Measurements from ENCODE around the gene SLC25A22. TPM values are rescaled to one million over a fixed set of nuclear protein-coding genes. Genes with fewer than 3 reads are reported as not detected.

Gene SLC25A22
- total and polyA plus RNA-seq, 10 of the 15 experiments (the other 5 are each of a cell fraction or from before 2014, with no cell fraction given) = 0.27 to 27.0 (median 8.2) TPM

GRCh38 chr11:799641-800316, 1.7 kb upstream of the SLC25A22 start (continued):
- no peak for TF ChIP-seq CHD1 (IDR thresholded peaks at IDR 0.05; ENCODE audit: low read depth, low read length)
- no peak for TF ChIP-seq NR2C1 (IDR thresholded peaks at IDR 0.05)
- TF ChIP-seq MLLT1 (IDR thresholded peaks at IDR 0.05) = no peak

GRCh38 chr11:797296-798092, 587 bp downstream of the SLC25A22 start:
- H3K4me2 ChIP-seq (ENCODE audit: control insufficient read depth, insufficient read depth) = peak overlapping the region; percentile 100
- ChIA-PET POLR2A (interaction anchor here (0.5 to 1.7 kb wide), 8 partner anchors 8 to 229 kb away, joined by 3 to 10 read pairs (median 4); partner anchors contain the start of gene RPLP2), SMC1A (ENCODE audit: uncharacterized antibody, unreplicated experiment) (interaction anchor here (1.2 kb wide), 1 partner anchor 9 kb away, joined by 3 read pairs; no protein-coding TSS in a partner anchor), RAD21 (ENCODE audit: unreplicated experiment) (interaction anchor here (1.3 to 2.8 kb wide), 3 partner anchors 48 to 262 kb away, joined by 4 to 14 read pairs (median 9); partner anchors contain the start of gene HRAS), CTCF (interaction anchor here (1.1 to 1.5 kb wide), 5 partner anchors 9 to 243 kb away, joined by 3 to 5 read pairs (median 4); no protein-coding TSS in a partner anchor)
- H4K20me1 ChIP-seq (ENCODE audit: control insufficient read depth, insufficient read depth) = no peaks in the 10 kb centered on the region
- FAIRE-seq (peak; percentile 94), ATAC-seq (peak; percentile 76), DNase-seq (ENCODE audit: low read depth, low spot score) (no peak)
- peaks cover 0 to 12% of the 10 kb centered on the region in 2 experiments; a peak in 2 of 4 replicates for H3K36me3 ChIP-seq (ENCODE audit: control insufficient read depth in 2 of 2, insufficient read depth in 2 of 2, low read length in 1 of 2)
- peaks cover 30% of the 10 kb centered on the region for H3K79me2 ChIP-seq (ENCODE audit: control insufficient read depth, insufficient read depth, low read length)
- H3K27ac ChIP-seq (ENCODE audit: control insufficient read depth, insufficient read depth) = peak overlapping the region; percentile 85
- peak overlapping the region; percentile 97 for H3K4me3 ChIP-seq
- under 1% methylated on average over 57 of the region's 57 CpGs for WGBS (ENCODE audit: insufficient coverage, insufficient replicate concordance, low lambda C conversion rate, missing lambda C conversion rate)
- H2AFZ ChIP-seq (ENCODE audit: control insufficient read depth, low read depth, low read length) = peak overlapping the region; percentile 92
- BruUV-seq (replicated peaks) = no TSS peak
- H3K9ac ChIP-seq (ENCODE audit: control insufficient read depth, insufficient read depth, low read length) = peak overlapping the region; percentile 79
- in situ Hi-C loops (cut with MboI) (no loop called here), intact Hi-C loops (cut with micrococcal nuclease; ENCODE audit: unreplicated experiment) (loop anchor here (1.0 to 5.0 kb wide), 2 partner anchors 12 to 50 kb away; partner anchors contain the start of genes RPLP2 and TALDO1)
- no peaks in the 10 kb centered on the region for H3K27me3 ChIP-seq (replicated peaks in 1 of 2; ENCODE audit: control insufficient read depth in 2 of 2, insufficient read depth in 2 of 2, low read length in 1 of 2)
- H3K9me3 ChIP-seq (replicated peaks; ENCODE audit: control insufficient read depth, insufficient read depth, low read length) = no peaks in the 10 kb centered on the region
- peaks cover 15% of the 10 kb centered on the region for H3K4me1 ChIP-seq (ENCODE audit: control insufficient read depth, insufficient read depth, low read length)
- peak; percentile 86 for TF ChIP-seq BMI1 (IDR thresholded peaks at IDR 0.05; ENCODE audit: borderline replicate concordance)
- TF ChIP-seq STAT3 (IDR thresholded peaks at IDR 0.05; ENCODE audit: low read depth, low read length) = no peak
- TF ChIP-seq HCFC1 (IDR thresholded peaks at IDR 0.05; ENCODE audit: low read length) = peak; percentile 7; the same call in 1 of the 2 replicates
- no peak for TF ChIP-seq EGR1 (IDR thresholded peaks at IDR 0.05; ENCODE audit: borderline replicate concordance in 1 of 2, low read depth in 2 of 2, low read length in 2 of 2)
- peak; percentile 58 to 78; a peak in 3 of 4 replicates for TF ChIP-seq SRF (IDR thresholded peaks at IDR 0.05; ENCODE audit: low read depth in 2 of 2, low read length in 2 of 2)
- TF ChIP-seq SKIL (IDR thresholded peaks at IDR 0.05; ENCODE audit: low read depth, poor library complexity, severe bottlenecking) = no peak
- TF ChIP-seq ZNF687 (IDR thresholded peaks at IDR 0.05) = 0 out of 2 replicates have a peak, but pooled peaks have one; percentile 15
- TF ChIP-seq POLR2AphosphoS5 (IDR thresholded peaks at IDR 0.05; ENCODE audit: low read length) = peak; percentile 42; the same call in 1 of the 2 replicates
